NCI-H69 (cell line): ENCODE results near the gene MORF4L1.
"Not testable (repeated sequence)": the region's sequence is repeated elsewhere in the genome, so short reads cannot be mapped to it uniquely, and the experiment has no call there.

Experiments used
- DNase-seq: peaks from one replicate; lab custom pipeline; 2025; lab: John Stamatoyannopoulos, UW

MORF4L1 gene

GRCh38 chr15:78927077-78927790, 54.5 kb downstream of the MORF4L1 start:
- DNase-seq: peak; percentile 17

- not testable (repeated sequence) for DNase-seq
These were observed 55.5 kb downstream of the MORF4L1 start for GRCh38 chr15:78928176-78928575.

- DNase-seq: no peak
These were observed 56.0 kb downstream of the MORF4L1 start for GRCh38 chr15:78928616-78929093.

GRCh38 chr15:78929536-78930264, 57.0 kb downstream of the MORF4L1 start:
- DNase-seq: peak; percentile 25

- no peak for DNase-seq
These were observed 58.1 kb downstream of the MORF4L1 start for GRCh38 chr15:78930577-78931388.

- no peak for DNase-seq
These were observed 59.0 kb downstream of the MORF4L1 start for GRCh38 chr15:78931439-78932257.

GRCh38 chr15:78932258-78932808, 59.6 kb downstream of the MORF4L1 start:
- DNase-seq: no peak

- no peak for DNase-seq
These were observed 60.6 kb downstream of the MORF4L1 start for GRCh38 chr15:78933187-78933822.

GRCh38 chr15:78933823-78934654, 61.3 kb downstream of the MORF4L1 start:
- DNase-seq: no peak

- DNase-seq: no peak
These were observed 61.9 kb downstream of the MORF4L1 start for GRCh38 chr15:78934655-78935023.

GRCh38 chr15:78937132-78937739, 64.5 kb downstream of the MORF4L1 start:
- DNase-seq: no peak

GRCh38 chr15:78938658-78939488, 66.2 kb downstream of the MORF4L1 start:
- no peak for DNase-seq

- DNase-seq: no peak
These were observed 70.1 kb downstream of the MORF4L1 start for GRCh38 chr15:78942741-78943140.

- no peak for DNase-seq
These were observed 71.0 kb downstream of the MORF4L1 start for GRCh38 chr15:78943692-78944091.

- no peak for DNase-seq
These were observed 71.5 kb downstream of the MORF4L1 start for GRCh38 chr15:78944202-78944625.

- DNase-seq: peak; percentile 81
These were observed 72.1 kb downstream of the MORF4L1 start, which contains the start of gene CTSH for GRCh38 chr15:78944669-78945407. Gene CTSH, minus strand, starts transcription at chr15:78945046. Its CDS starts 65 bp downstream, at chr15:78944981.

- DNase-seq: no peak
These were observed 73.8 kb downstream of the MORF4L1 start for GRCh38 chr15:78946493-78946892.

GRCh38 chr15:78947506-78947905, 74.8 kb downstream of the MORF4L1 start:
- no peak for DNase-seq
